HG03520 (cell line): Measurements from ENCODE around the gene MRPL9.
A peak's percentile ranks its signal among the peaks of the same experiment; 100 is the strongest.

Experiments
- ATAC-seq: cut with Tn5 transposase; IDR thresholded peaks from one replicate; pipeline ENCODE4 v1.9.1; 2021; ENCODE audit warnings: mild to moderate bottlenecking, moderate library complexity; ENCODE audit not compliant: unreplicated experiment

Gene MRPL9

GRCh38 chr1:151762941-151763921 is at the start of gene MRPL9:
TSS of gene MRPL9 (minus strand) at chr1:151763496. CDS start at chr1:151763479, 17 bp downstream.
- ATAC-seq = peak; percentile 88

GRCh38 chr1:151811181-151811580 is 47.9 kb upstream of the MRPL9 start:
- no peak for ATAC-seq

- ATAC-seq = no peak
Observed at GRCh38 chr1:151809985-151810556, 46.8 kb upstream of the MRPL9 start.

DNA sequence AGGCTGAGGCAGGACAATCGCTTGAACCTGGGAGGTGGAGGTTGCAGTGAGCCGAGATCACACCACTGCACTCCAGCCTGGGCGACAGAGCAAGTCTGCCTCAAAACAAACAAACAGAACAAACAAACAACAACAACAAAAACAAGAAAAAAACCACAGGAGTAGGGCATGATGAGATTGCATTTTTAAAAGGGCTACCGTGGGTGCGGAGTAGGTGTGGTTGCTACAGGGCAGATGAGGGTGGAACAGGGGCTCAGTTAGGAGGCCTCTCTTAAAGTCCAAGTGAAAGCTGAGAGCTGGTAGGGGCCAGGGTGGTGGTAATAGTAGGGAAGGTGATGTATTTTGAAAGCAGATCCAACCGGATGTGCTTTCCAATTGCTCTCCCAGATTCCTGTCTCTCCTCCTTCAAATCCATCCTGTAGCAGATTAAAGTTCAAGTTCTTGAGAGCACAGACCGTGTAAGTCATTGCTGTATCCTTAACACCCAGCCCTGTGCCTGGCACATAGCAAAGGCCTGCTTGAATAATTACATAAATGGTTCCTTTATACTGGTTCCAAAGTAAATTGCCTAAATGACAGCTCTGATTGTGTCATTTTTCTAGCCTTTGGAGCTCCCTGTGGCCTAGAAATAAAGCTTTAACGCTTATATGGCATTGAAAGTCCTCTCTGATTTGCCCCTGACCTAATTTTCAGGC is 46.1 kb upstream of the MRPL9 start:
- no peak for ATAC-seq

- ATAC-seq = no peak
Observed at GRCh38 chr1:151807766-151808165, 44.5 kb upstream of the MRPL9 start.

GRCh38 chr1:151807131-151807530 is 43.8 kb upstream of the MRPL9 start:
- no peak for ATAC-seq

- ATAC-seq = no peak
Observed at GRCh38 chr1:151806170-151806569, 42.9 kb upstream of the MRPL9 start.

GRCh38 chr1:151805066-151805820 is 41.9 kb upstream of the MRPL9 start, which contains the start of gene LINGO4:
TSS of gene LINGO4 (minus strand) at chr1:151805419. CDS start at chr1:151802704, 2,715 bp downstream.
- ATAC-seq = no peak

GRCh38 chr1:151803915-151804314 is 40.6 kb upstream of the MRPL9 start:
- ATAC-seq = no peak

- ATAC-seq = no peak
Observed at GRCh38 chr1:151803164-151803563, 39.9 kb upstream of the MRPL9 start.

GRCh38 chr1:151802372-151802771 is 39.1 kb upstream of the MRPL9 start:
- ATAC-seq = no peak

DNA sequence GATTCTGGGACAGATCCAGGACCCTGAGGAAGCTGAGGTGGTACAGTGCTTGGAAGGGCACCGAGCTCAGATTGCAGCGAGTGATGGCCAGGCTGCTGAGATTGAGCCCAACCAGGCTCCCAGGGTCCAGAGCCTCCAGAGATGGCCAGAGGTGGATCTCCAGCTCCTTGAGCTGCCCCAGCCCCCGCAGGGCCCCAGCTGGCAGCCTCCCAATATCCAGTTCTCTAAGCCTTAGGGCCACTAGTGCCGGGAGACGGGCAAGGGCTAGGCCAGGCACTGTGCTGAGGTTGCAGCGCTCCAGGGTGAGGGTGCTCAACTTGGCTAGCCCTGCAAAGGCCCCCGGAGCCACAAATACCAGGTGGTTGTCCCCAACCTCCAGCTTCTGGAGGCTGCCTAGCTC is 38.5 kb upstream of the MRPL9 start:
- ATAC-seq = no peak

GRCh38 chr1:151801310-151801820 is 38.1 kb upstream of the MRPL9 start:
- ATAC-seq = no peak

DNA sequence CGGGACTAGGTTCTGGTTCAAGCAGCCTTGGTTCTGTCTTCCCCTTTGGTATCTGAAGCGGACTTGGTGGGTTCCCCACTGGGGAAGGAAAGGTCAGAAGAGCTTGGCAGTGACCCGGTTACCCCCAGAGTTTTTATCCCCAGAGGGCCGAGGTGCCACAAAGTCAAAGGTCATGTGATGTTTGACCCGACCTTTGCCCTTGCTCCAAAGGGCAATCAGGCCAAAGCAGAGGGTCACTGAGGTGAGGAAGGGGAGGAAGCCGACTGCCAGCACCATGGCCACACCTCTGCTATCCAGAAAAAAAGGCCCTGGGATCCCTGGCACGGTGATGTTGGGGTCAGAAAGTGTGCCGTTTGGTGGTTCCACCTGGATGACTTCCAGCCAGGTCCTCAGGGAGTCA is 37.5 kb upstream of the MRPL9 start:
- ATAC-seq = no peak

GRCh38 chr1:151799179-151800022 is 36.1 kb upstream of the MRPL9 start:
- ATAC-seq = no peak

DNA sequence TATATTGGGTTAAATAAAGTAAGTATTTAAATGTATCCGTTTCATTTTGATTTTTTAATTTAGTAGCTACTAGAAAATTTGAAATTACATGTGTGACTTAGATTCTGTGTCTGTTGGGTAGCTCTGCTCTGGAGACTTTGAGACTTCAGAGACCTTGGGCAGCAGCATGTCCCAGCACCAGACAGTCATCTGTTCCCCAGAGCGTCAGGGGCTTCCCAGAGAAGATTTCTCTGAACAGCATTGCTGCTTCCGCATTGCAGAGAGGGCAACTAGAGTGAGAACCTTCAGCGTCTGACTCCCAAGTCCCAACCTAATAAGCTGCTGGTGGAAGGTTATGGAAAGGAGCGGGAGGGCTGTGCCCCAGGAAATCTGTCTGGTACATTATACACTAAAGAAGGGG is 35.3 kb upstream of the MRPL9 start:
- ATAC-seq = no peak

- ATAC-seq = no peak
Observed at GRCh38 chr1:151790940-151791651, 27.8 kb upstream of the MRPL9 start.

DNA sequence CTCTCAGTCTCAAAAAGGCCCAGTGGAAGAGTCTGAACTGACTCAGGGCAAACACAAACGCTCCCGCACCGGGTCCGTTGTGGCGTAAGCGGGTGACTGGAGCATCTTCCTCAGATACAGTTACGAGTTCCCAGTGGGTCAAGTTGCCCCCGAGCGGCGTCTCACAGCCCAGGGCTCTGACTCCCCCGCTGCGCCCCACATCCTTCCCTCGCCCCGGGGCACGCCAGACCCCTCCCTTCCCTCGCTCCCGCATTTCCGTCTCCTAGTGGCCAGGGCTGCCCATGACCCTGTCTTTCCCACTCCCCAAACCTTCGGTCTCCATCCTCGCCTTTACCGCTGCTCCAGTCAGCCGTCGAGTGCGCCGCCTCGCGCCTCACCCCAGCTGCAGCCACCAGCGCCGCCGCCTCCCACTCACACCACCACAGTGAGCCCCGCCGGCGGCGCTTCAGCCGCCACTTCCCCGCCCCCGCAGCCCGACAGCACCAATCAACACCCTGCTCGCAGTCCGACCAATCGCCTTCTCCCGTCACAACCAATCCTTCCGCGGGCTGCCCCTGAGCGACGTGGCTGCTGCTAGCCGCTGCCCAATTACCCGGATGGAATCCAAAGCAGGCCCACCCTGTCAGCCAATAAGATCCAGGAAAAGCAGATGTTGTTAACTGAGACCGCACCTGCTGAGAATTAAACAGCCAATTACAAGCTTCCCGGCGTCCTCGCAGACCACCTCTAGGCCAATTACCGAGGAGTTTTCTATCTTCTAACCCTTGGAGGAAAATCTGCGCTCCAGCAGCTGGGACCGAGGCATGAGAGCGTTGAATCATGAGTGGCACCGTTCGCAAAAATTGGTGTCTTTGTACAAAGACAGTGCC is 27.0 kb upstream of the MRPL9 start, which contains the start of gene TDRKH:
TSS of gene TDRKH (minus strand) at position 430 of the 869 bp plus-strand sequence. CDS start 7,478 bp downstream, outside the sequence.
- peak; percentile 91 for ATAC-seq
